DND-41 (cell line): ENCODE data around the gene MACF1.

Experiments
- EZH2 ChIP-seq: IDR thresholded peaks from 3 replicates; pipeline ENCODE4 v1.6.1; 2012; ENCODE audit warnings: borderline replicate concordance, low read depth, mild to moderate bottlenecking, moderate library complexity, low read length, inconsistent platforms; ENCODE audit not compliant: severe bottlenecking
- TF ChIP-seq, protein P1 (sequence below): IDR thresholded peaks from 2 replicates; pipeline ENCODE4 v1.5.1; 2012; ENCODE audit warnings: borderline replicate concordance, low read length, moderate library complexity, mild to moderate bottlenecking; ENCODE audit not compliant: poor library complexity, severe bottlenecking; ENCODE audit errors: extremely low read depth

DNA sequence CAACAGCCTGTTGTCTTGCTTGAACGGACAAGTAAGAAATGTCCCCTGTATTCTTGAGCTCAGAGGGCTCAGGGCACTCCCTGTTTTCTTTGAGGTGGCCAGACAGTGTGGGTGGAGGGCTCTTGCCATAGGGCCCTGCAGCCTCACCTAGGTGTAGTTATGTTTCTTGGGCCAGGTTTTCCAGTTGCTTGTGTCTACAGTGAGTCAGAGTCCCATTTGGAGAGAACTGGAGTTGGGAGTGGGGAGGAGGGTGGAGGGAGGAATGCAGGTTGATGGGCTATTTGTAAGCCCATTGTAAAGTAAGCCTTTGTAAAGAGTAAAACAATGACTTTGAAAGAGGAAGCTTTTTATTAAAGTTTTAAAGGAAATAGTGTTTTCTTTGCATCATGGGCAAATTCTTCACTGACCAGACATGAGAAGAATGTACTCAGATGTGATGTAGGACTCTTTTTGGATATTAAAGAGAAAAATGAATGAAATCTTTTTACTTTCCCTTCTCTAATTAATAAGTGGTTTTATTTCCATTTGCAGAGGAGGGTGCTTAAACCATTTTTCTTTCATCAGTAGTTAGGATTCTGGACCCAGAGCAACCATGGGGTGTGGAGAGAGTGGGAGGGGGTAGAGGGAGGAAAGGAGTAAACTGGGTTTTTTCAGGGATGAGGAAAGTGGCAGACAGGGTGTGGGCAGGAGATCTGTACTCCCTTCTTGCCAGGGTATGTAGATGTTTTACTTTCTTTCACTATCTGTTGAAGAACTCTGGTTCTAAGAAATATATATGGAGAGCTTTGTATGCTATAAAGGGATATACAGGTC is 45.1 kb upstream of the MACF1 start:
- TF ChIP-seq, protein P1, sequence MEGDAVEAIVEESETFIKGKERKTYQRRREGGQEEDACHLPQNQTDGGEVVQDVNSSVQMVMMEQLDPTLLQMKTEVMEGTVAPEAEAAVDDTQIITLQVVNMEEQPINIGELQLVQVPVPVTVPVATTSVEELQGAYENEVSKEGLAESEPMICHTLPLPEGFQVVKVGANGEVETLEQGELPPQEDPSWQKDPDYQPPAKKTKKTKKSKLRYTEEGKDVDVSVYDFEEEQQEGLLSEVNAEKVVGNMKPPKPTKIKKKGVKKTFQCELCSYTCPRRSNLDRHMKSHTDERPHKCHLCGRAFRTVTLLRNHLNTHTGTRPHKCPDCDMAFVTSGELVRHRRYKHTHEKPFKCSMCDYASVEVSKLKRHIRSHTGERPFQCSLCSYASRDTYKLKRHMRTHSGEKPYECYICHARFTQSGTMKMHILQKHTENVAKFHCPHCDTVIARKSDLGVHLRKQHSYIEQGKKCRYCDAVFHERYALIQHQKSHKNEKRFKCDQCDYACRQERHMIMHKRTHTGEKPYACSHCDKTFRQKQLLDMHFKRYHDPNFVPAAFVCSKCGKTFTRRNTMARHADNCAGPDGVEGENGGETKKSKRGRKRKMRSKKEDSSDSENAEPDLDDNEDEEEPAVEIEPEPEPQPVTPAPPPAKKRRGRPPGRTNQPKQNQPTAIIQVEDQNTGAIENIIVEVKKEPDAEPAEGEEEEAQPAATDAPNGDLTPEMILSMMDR = no peak
- TF ChIP-seq EZH2 = no peak
